SK-N-SH treated with all-trans-retinoic acid at 6 μM for 48 hours (cell line): ENCODE measurements around the gene NMUR1.

ENCODE experiments used
- ATAC-seq: fragments of 200-7000 bp; cut with Tn5 transposase; 3 replicates; pipeline ENCODE4 v1.9.1; 2020; ENCODE audit warnings: mild to moderate bottlenecking, moderate library complexity
- ARNTL ChIP-seq: fragments of 450-650 bp; formaldehyde crosslinking; IDR thresholded peaks from 2 replicates; pipeline ENCODE4 v1.5.0; 2020; ENCODE audit warnings: low read depth, mild to moderate bottlenecking, moderate library complexity, borderline replicate concordance
- CSDC2 ChIP-seq: fragments of 250-450 bp; sonication (Bioruptor Pico); IDR thresholded peaks from 2 replicates; pipeline ENCODE4 v1.5.0; 2020; ENCODE audit warnings: mild to moderate bottlenecking, moderate library complexity
- ESRRG ChIP-seq: fragments of 250-450 bp; sonication (Bioruptor Pico); IDR thresholded peaks from 2 replicates; pipeline ENCODE4 v1.6.1; 2021; ENCODE audit warnings: mild to moderate bottlenecking
- PATZ1 ChIP-seq: fragments of 250-450 bp; sonication (Bioruptor Pico); IDR thresholded peaks from 2 replicates; pipeline ENCODE4 v1.8.0; 2020; ENCODE audit warnings: mild to moderate bottlenecking, moderate library complexity, borderline replicate concordance
- PPARA ChIP-seq: fragments of 250-450 bp; sonication (Bioruptor Pico); IDR thresholded peaks from 2 replicates; pipeline ENCODE4 v1.5.0; 2020; ENCODE audit warnings: mild to moderate bottlenecking, borderline replicate concordance
- TCF4 ChIP-seq: fragments of 250-450 bp; sonication (Bioruptor Pico); IDR thresholded peaks from 2 replicates; pipeline ENCODE4 v1.8.0; 2021; ENCODE audit warnings: mild to moderate bottlenecking, moderate library complexity, borderline replicate concordance

NMUR1 gene

GRCh38 chr2:231479455-231479854 lies 50.8 kb downstream of the NMUR1 start (continued):
- TF ChIP-seq PATZ1 (CRISPR knock-in tag) (no peak), ARNTL (CRISPR knock-in tag) (no peak)

- ATAC-seq: no peak
- TF ChIP-seq TCF4 (CRISPR knock-in tag) (no peak), PPARA (CRISPR knock-in tag) (no peak)
Observed at GRCh38 chr2:231476920-231477319, 53.3 kb downstream of the NMUR1 start.

- no peak for ATAC-seq
- TF ChIP-seq CSDC2 (CRISPR knock-in tag): no peak
- no peak for TF ChIP-seq ESRRG (CRISPR knock-in tag)
Observed at GRCh38 chr2:231475965-231476364, 54.3 kb downstream of the NMUR1 start.
